GM18498 (cell line): Measurements from ENCODE around the gene GPRC5C.
A peak's percentile ranks its signal among the peaks of the same experiment; 100 is the strongest.
"Not testable (repeated sequence)": the region's sequence is repeated elsewhere in the genome, so short reads cannot be mapped to it uniquely, and the experiment has no call there.

ENCODE experiments used
- ATAC-seq: cut with Tn5 transposase; IDR thresholded peaks from one replicate; pipeline ENCODE4 v1.9.1; 2021; ENCODE audit warnings: mild to moderate bottlenecking, moderate library complexity; ENCODE audit not compliant: unreplicated experiment

GPRC5C gene

GRCh38 chr17:74467221-74467951 lies 35.5 kb downstream of the GPRC5C start:
- peak; percentile 71 for ATAC-seq

DNA sequence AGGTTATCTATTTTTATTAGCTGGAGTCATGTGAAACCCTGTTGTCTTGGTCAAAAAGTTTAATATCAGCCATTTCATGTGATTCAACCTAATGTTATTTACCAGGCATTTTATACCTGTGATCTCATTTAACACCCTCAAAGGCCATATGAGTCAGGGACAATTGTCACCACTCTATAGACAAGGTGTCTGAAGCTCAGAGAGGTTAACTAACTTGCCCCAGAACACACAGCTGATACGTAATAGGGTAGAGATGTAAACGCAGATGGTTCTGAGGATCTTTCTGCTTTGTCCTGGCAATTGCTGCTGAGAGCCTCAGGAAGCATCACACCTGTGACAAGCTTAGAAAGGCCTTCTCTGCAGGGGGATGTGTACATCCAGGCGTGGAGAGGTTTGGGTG lies 39.5 kb downstream of the GPRC5C start:
- no peak for ATAC-seq

DNA sequence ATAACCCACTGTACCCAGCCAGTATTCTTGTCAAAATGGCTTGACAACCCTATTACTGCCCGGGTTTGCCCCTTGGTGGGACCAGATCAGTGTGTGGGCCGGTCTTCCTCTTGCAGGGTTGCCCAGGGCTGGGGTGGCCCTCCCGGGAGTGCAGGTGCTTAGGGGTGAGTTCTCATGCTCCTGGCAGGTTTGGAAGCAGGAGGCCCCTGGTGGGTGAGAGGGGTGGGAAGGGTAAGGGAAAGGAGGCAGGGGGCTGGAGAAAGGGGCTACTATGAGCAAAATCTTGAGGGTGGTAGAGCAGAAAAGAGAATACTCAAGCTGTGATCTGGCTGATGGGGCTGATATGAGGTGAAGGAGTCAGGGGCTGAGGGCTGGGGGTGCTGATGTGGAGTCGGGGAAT lies 41.0 kb downstream of the GPRC5C start:
- ATAC-seq: no peak

- ATAC-seq: no peak
These were observed 41.4 kb downstream of the GPRC5C start for GRCh38 chr17:74473294-74473693.

DNA sequence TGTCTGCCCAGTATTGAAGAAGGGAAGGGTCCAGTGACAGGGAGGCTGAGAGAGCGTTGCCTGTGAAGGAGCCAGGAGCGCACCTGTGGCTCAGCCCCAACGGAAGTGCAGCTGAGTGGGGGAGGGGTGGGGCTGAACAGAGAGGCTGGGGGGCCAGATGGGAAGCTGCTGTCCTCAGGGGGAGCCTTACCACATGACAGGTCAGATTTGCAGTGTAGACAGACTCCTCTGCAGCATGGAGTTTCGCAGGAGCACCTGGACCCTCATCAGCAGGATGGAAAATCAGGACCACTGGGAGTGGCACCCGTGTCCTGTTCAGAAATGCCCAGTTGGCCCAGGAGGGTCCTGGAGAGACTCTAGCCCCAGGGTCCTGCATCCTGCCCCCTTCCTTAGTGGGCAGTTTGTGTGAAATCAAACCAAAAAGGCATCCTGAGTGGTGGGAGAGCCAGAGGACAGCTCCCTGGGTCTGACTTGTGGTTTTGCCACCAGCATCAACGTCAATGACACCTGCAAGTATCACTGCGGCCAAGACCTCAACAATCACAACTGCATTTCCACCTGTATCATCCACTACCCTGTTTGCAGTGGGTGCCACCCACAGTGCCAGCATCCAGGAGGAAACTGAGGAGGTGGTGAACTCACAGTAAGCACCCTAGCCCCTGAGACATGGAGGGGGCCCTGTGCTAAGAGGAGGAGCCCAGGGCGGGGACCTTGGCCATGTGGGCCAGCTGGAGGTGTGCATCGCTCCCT lies 42.3 kb downstream of the GPRC5C start:
- no peak for ATAC-seq

GRCh38 chr17:74475189-74475588 lies 43.3 kb downstream of the GPRC5C start:
- no peak for ATAC-seq

DNA sequence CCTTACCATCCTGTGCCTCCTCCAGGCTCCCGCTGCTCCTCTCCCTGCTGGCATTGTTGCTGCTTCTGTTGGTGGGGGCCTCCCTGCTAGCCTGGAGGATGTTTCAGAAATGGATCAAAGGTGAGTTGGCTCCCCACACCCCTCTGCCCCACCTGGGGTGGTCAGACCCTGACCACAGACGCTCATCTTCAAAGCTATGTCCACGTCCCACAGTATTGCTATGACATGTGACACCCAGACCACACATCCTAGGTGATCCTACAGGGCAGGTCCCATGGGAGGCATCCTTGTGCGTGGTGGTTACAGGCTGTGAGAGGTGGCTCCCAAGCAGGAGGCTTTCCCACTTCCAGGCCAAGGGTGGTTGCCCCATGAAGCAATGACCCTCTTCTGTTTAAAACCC lies 45.5 kb downstream of the GPRC5C start:
- no peak for ATAC-seq

DNA sequence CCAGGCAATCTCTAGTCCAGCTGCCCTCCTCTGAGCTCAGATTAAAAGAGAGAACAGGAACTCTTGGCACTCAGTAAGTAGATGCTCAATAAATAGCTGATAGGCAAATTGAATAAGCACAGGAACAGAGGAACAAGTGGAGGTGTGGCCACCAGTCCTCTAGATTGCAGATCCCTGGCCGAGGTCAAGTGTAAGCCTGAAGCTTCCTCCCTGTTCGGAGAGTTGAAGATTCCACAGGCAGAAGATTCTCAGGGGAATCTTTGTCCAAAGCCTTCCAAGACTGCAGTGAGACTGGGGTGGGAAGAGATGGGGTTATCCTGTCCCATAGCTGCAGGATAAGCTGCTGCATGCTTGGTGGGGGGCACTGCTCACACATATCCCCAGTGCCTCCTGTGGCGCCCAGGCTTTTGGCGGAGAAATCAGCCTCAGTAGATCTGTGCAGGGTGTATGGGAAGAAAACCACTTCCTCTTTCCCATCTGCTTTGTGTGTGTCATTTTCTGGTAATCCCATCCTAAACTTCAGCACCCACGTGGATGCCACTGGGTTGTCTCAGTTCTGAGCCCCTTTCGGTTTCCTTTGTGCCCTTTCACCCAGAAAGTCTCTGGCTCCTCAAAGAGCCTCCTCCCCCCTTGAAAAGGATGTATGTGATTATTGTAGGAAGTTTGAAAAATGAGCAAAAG lies 46.7 kb downstream of the GPRC5C start:
- ATAC-seq: no peak

DNA sequence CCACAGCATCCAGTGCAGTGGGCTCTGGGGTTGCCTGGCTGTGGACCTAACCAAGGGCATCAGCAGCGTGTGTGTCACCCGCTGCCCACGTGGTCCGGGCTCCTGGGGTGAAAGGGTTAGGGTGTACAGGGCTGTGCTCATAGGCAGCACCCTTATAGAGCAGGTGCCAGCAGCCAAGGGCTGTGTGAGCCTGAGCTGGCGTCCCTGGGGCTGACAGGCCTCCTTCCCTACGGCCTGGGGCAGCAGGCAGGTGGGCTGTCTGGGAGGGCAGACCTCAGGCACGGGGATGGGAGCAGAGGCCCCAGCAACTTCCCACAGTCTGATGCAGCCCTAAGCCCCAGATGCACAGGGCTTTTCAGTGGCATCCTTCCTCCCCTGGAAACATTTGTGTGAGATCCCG lies 48.4 kb downstream of the GPRC5C start:
- no peak for ATAC-seq

DNA sequence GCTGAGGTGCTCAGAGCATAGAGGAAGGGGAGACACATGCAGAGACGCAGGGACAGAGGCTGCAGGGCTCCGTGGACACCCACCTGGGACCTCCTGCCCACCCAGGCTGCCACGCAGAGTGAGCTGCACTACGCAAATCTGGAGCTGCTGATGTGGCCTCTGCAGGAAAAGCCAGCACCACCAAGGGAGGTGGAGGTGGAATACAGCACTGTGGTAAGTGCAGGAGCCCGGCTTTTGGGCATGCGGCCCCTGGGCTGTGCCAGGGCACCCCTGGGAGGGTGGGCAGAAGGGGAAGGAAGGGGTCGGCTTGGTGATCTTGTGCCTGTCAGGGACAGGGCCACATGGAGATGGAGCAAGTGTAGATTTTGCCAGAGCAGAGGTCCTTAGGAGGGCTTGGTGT lies 49.7 kb downstream of the GPRC5C start:
- ATAC-seq: no peak

DNA sequence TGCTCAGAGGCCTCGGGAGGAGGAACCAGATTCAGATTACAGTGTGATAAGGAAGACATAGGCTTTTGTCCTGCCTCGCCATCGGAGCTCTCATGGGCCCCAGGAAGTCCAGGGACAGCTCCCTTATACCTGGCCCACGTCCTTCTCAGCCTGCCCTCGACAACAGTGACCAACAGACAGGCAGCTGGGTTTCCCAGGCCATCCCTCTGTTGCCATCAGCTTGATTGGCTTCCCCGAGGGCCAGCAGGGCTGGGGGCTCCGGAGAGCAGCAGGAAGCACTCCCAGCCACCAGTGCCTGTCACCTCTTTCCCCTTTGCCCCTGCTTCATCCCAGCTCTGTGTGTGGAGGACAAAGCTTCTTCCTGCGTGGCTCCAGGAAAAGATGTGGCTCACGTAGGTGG lies 52.2 kb downstream of the GPRC5C start:
- no peak for ATAC-seq

DNA sequence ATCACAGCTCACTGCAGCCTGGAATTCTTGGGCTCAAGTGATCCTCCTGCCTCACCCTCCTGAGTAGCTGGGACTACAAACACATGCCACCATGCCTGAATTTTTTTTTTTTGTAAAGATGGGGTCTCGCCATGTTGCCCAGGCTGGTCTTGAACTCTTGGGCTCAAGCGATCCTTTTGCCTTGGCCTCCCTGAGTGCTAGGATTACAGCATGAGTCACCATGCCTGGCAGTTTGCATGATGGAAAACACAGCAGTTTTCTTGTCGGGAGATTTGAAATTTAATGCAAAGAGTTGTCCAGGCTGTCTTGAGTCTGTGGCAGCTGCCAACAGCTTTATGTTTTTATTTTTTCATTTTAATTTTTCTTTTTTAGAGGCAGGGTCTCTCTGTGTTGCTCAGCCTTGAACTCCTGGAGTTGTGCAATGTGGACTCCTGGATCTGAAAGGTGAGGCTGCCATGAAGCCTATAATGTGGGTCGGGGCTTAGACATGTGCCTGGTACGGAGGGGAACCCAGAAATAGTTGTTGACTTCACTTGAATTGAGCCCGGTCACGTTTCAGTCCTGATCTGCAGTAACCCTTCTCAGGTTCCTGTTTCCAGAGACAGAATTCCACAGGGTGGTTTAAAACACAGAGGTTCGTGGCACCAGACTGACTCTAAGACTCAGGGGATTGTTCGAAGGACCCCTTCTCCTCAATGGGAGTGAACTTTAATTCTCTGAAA lies 53.3 kb downstream of the GPRC5C start:
- ATAC-seq: no peak

GRCh38 chr17:74485841-74486240 lies 54.0 kb downstream of the GPRC5C start:
- no peak for ATAC-seq

GRCh38 chr17:74488276-74488675 lies 56.4 kb downstream of the GPRC5C start:
- not testable (repeated sequence) for ATAC-seq

DNA sequence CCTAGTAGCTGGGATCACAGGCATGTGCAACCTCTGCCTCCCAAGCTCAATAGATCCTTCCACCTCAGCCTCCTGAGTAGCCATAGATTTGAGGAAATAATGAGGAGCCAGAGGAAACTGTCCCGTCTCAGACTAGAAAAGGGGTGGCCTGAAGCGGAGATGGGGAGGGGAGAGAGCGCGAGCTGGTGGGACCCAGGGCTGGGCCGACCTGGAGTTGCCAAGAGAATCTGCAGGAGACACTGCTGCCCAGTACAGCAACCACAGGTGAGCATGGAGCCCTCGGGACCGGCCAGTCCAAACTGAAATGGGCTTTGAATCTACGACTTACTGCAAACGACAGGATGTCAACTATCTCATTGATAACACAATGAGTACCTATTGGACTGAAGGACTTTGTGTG lies 58.8 kb downstream of the GPRC5C start:
- ATAC-seq: no peak

GRCh38 chr17:74491626-74492025 lies 59.7 kb downstream of the GPRC5C start:
- no peak for ATAC-seq

- no peak for ATAC-seq
These were observed 61.5 kb downstream of the GPRC5C start for GRCh38 chr17:74493331-74493833.
